ENCODE data around the gene L3MBTL4.

- TF ChIP-seq CTCF (IDR thresholded peaks at IDR 0.05) (no peak), POLR2A (IDR thresholded peaks at IDR 0.05) (no peak), EP300 (IDR thresholded peaks at IDR 0.05) (no peak)
These were observed 335.3 kb downstream of the L3MBTL4 start for GRCh38 chr18:6079406-6079805.
